GM19099 (cell line): ENCODE results near the gene MBNL2.
A peak's percentile ranks its signal among the peaks of the same experiment; 100 is the strongest.

ENCODE experiments used
- POLR2A ChIP-seq: IDR thresholded peaks from 3 replicates; pipeline ENCODE4 v1.6.1; 2011; ENCODE audit warnings: low read depth; ENCODE audit not compliant: insufficient read length; ENCODE audit errors: extremely low read depth

Gene MBNL2

DNA sequence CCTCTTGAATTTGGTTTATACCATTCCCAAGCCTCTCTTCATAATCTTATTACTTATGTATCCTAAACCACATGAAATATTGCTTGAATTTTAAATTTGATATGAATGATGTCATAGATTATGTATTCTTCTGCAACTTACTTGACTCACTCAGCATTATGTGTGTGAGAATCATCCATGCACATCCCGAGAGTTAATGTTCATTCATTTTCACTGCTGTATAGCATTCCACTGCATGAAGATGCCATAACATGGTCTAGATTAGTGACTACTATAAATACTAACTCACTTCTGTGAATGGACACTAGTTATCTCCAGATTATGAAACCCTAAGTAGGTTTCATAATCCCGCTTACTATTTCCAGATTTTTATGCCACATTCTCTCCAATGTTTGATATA is 186.8 kb downstream of the MBNL2 start:
- no peak for TF ChIP-seq POLR2A

- no peak for TF ChIP-seq POLR2A
These were observed 189.9 kb downstream of the MBNL2 start for GRCh38 chr13:97411984-97412383.

GRCh38 chr13:97413694-97414093 is 191.6 kb downstream of the MBNL2 start:
- no peak for TF ChIP-seq POLR2A

- TF ChIP-seq POLR2A, result no peak
These were observed 192.3 kb downstream of the MBNL2 start for GRCh38 chr13:97414392-97414791.

DNA sequence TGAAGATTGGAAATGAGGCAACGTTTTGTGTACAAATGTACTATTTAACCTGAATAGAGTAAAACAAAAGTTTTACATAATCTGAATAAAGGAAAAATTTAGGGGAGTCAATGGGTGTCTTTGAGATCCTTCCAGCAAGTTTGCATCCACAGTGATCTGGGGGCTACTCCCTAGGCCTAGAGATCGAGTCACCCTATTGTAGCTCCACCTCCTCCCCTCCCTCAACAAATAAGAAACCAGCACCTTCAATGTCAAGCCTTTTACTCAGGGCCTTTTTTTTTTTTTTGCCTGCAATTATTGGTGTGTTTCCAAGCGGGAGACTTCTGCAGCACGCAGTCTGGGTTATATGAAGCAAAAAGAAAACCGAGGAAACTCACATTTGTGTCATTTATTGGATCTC is 195.6 kb downstream of the MBNL2 start:
- no peak for TF ChIP-seq POLR2A

DNA sequence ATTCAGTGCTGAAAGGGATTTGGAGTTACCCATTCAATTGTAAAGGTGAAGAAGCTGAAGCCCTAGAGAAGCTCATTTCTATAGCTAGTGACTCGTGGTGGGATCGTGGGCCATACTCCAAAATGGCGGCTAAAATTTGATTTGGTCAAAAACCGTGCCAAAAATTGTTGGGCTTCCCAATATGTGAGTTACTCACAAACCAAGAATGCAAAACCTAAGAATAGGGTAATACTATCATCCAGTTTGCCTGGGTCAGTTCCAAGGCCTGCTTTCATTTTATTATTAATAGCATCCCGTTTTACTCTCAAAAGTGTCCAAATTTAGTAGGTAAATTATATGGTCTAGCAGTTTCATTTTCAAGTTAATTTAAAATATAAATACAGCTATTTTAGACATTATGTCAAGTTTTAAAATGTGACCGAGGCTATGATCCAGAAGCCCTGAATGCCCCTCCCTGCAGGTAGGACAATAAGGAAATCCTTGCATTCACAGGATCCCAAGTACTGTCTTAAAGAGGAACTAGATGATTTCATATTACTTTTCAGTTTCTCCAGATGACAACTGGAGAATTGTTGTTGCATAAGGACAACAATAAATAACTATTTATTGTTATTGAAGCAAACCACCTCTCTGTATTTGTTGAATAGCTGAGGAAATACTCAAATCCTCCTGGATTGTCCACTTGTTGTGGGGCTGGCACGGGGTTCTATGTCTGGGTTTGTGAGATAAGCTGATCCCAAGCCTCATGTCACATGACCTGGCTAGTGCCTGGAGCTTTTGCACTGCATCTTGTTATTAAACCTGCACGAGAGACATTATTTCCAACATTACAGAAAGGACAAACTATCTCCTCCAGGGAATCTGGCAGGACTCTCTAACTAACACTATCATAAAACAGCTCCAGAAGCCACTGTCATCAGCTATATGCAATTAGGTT is 200.3 kb downstream of the MBNL2 start:
- TF ChIP-seq POLR2A, result no peak

GRCh38 chr13:97423300-97424045 is 201.3 kb downstream of the MBNL2 start:
- TF ChIP-seq POLR2A, result no peak

- TF ChIP-seq POLR2A, result no peak
These were observed 203.5 kb downstream of the MBNL2 start for GRCh38 chr13:97425590-97425989.

GRCh38 chr13:97426695-97427094 is 204.6 kb downstream of the MBNL2 start:
- TF ChIP-seq POLR2A, result no peak

DNA sequence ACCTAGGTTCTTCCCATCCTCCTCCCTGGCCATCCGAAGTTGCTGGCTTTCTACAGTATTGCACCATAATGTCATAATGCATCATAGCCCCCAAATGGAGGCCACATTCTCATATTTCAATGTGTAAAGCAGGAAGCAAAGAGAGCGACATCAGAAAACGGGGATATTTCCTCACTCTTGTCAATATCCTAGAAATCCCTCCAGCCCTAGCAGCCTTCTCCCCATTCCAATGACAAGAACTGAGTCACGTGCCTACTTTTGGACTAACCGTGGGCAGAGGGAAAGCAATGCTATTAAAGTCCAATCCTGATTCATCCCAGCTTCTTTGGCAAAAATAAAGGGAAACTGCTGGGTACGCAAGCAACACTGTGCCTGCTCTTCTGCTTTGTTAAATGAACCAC is 207.5 kb downstream of the MBNL2 start:
- TF ChIP-seq POLR2A, result no peak

GRCh38 chr13:97430296-97430695 is 208.2 kb downstream of the MBNL2 start:
- TF ChIP-seq POLR2A, result no peak

- TF ChIP-seq POLR2A, result no peak
These were observed 209.1 kb downstream of the MBNL2 start for GRCh38 chr13:97431171-97431764.

DNA sequence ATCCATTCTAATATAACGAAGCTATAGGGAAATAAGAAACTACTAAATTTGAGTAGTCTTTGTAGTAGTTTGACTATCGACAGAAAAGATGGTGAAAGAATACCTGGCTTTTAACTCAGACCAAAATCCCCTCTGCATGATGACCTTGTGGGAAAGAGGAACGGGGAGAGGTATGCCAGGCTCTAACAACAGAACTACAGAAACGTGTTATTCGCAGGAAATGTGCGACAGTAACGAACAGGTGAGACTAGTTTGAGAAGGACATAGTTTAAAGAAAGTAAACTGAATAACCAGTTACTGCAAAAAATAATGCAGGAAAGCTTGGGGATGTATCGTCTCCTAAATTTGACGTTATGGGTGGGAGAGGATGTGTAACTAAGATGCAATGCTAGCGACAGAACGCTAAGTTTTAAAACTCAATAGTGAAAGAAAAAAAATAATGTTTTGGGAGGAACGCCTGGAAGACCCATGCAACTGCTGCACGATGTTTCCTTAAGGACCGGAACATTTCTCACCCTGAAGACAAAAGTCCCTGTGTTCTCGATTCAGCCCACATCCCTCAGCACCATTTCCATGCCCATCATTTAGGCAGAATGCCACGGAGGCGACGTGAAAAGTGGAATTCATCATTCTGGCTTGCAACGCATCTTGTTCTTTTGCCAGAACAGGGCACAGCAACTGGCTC is 210.2 kb downstream of the MBNL2 start:
- peak; percentile 83 for TF ChIP-seq POLR2A

- TF ChIP-seq POLR2A, result no peak
These were observed 211.0 kb downstream of the MBNL2 start for GRCh38 chr13:97432917-97433726.
